GM12878 (cell line): ENCODE data around the gene TEKT2. TPM values are rescaled to one million over a fixed set of nuclear protein-coding genes. Genes with fewer than 3 reads are reported as not detected.

Experiments used
- ATAC-seq: fragments of 200-7000 bp; cut with Tn5 transposase; 3 replicates; pipeline ENCODE4 v1.9.1; 2020; ENCODE audit warnings: mild to moderate bottlenecking, moderate library complexity
- BruUV-seq: library from RNA; stranded (reverse); fragments of 400-500 nt; replicated peaks from 2 replicates; lab custom pipeline; 2021; lab: Mats Ljungman, UMichigan
- CTCF ChIA-PET: fragments of 300-600 bp; sonication (Branson Sonifier 250); formaldehyde crosslinking; extraction: SDS; loops from one replicate; lab custom pipeline; 2021; ENCODE audit warnings: inconsistent platforms; lab: Yijun Ruan, JAX
- POLR2A ChIA-PET: fragments of 350-600 bp; formaldehyde crosslinking; extraction: SDS; loops from one replicate; lab custom pipeline; 2021; ENCODE audit warnings: inconsistent platforms; lab: Charles Lee
- RAD21 ChIA-PET: fragments of 300-600 bp; sonication (Branson Sonifier 250); formaldehyde crosslinking; loops from one replicate; lab custom pipeline; 2023; ENCODE audit warnings: antibody characterized with exemption; ENCODE audit not compliant: unreplicated experiment; lab: Charles Lee
- SMC1A ChIA-PET: fragments of 300-600 bp; sonication (Branson Sonifier 250); formaldehyde crosslinking; loops from one replicate; lab custom pipeline; 2023; ENCODE audit not compliant: unreplicated experiment, uncharacterized antibody; lab: Charles Lee
- DNase-seq: peaks from one replicate; pipeline ENCODE4 v3.0.0-alpha.2; 2011; ENCODE audit warnings: low read depth, low spot score
- FAIRE-seq: peaks from 3 replicates; lab custom pipeline; 2011; peaks lifted over from hg19 to GRCh38; lab: Jason Lieb, UNC
- H2AFZ ChIP-seq: 2 replicates; pipeline ENCODE4 v1.6.0; 2011; ENCODE audit warnings: low read depth, low read length, control low read depth; ENCODE audit not compliant: control insufficient read depth
- H3K27ac ChIP-seq: 2 replicates; pipeline ENCODE4 v1.5.1; 2011; ENCODE audit warnings: control low read depth; ENCODE audit not compliant: control insufficient read depth, insufficient read depth
- H3K27me3 ChIP-seq, 2 experiments: replicated peaks in 1 of 2; 2 replicates each; pipeline versions ENCODE4 v1.6.0 to v1.6.1; 2011; ENCODE audit warnings: low read length in 1 of 2; ENCODE audit not compliant: control insufficient read depth in 2 of 2, insufficient read depth in 2 of 2
- H3K36me3 ChIP-seq, 2 experiments: 2 replicates each; pipeline ENCODE4 v1.5.1; 2011; ENCODE audit warnings: low read length in 1 of 2; ENCODE audit not compliant: control insufficient read depth in 2 of 2, insufficient read depth in 2 of 2
- H3K4me1 ChIP-seq: 2 replicates; pipeline ENCODE4 v1.6.1; 2011; ENCODE audit warnings: mild to moderate bottlenecking, low read length, moderate library complexity, mixed read lengths; ENCODE audit not compliant: control insufficient read depth, insufficient read depth
- H3K4me2 ChIP-seq: 2 replicates; pipeline ENCODE4 v1.6.0; 2011; ENCODE audit warnings: control low read depth; ENCODE audit not compliant: control insufficient read depth, insufficient read depth
- H3K4me3 ChIP-seq: fragments of 200-600 bp; sonication (generic); 2 replicates; pipeline ENCODE4 v1.5.1; 2016
- H3K79me2 ChIP-seq: 2 replicates; pipeline ENCODE4 v1.6.0; 2011; ENCODE audit warnings: low read length; ENCODE audit not compliant: control insufficient read depth, insufficient read depth
- H3K9ac ChIP-seq: 2 replicates; pipeline ENCODE4 v1.8.0; 2011; ENCODE audit warnings: low read length, control low read depth, mixed read lengths; ENCODE audit not compliant: control insufficient read depth, insufficient read depth
- H3K9me3 ChIP-seq: replicated peaks from 3 replicates; pipeline ENCODE4 v1.5.1; 2011; ENCODE audit warnings: mild to moderate bottlenecking, low read length; ENCODE audit not compliant: control insufficient read depth, insufficient read depth
- H4K20me1 ChIP-seq: 2 replicates; pipeline ENCODE4 v1.6.0; 2011; ENCODE audit not compliant: control insufficient read depth, insufficient read depth
- CHD2 ChIP-seq: IDR thresholded peaks from 2 replicates; pipeline ENCODE4 v1.6.1; 2011; ENCODE audit warnings: low read depth, low read length, improper control_type of control experiment, borderline replicate concordance
- NFYB ChIP-seq: IDR thresholded peaks from 2 replicates; pipeline ENCODE4 v1.6.1; 2011; ENCODE audit warnings: low read depth, mild to moderate bottlenecking, low read length, improper control_type of control experiment, moderate library complexity; ENCODE audit not compliant: insufficient read depth
- NR2F1 ChIP-seq: fragments of 450-650 bp; conservative IDR thresholded peaks from 2 replicates; pipeline ENCODE4 v1.6.1; 2017; ENCODE audit warnings: mild to moderate bottlenecking
- WGBS: methylation state at CpG from one replicate; pipeline ENCODE4 v1.1.6; 2016; ENCODE audit warnings: low lambda C conversion rate; ENCODE audit not compliant: insufficient replicate concordance, insufficient coverage; ENCODE audit errors: missing lambda C conversion rate; 5-methylcytosine and 5-hydroxymethylcytosine counted together
- in situ Hi-C: fragments of 300-500 bp; cut with MboI; formaldehyde crosslinking; loops from 9 replicates; pipeline ENCODE4 v1.14.3; 2018; ENCODE audit warnings: mixed read lengths
- intact Hi-C: fragments of 100-400 bp; cut with micrococcal nuclease; formaldehyde crosslinking; loops from one replicate; pipeline ENCODE4 v1.14.2; 2022; ENCODE audit not compliant: unreplicated experiment
- polyA plus RNA-seq, 11 experiments: library from polyadenylated mRNA; depleted of rRNA in 4 of 11; unstranded in 6 of 11; stranded (reverse) in 5 of 11; fragments of >200 nt; fragmentation: Nextera tagmentation in 4 of 11; fragmentation: Illumina TruSeq in 1 of 11; extraction: Ambion mirVana in 4 of 11; extraction: Trizol in 1 of 11; gene quantifications; 1 replicate in 1 of 11; 2 replicates in 10 of 11; pipeline versions ENCODE4 v1.2.1 to v1.2.3, GENCODE V29; 2011 to 2016; ENCODE audit warnings: inconsistent platforms in 2 of 11, missing spikeins in 2 of 11, low read depth in 1 of 11
- total RNA-seq, 4 experiments: library from RNA; depleted of rRNA in 3 of 4; stranded (reverse); fragments of >200 nt in 3 of 4; fragmentation: Illumina TruSeq in 1 of 4; extraction: Trizol in 1 of 4; gene quantifications; 2 replicates each; pipeline versions ENCODE4 v1.2.1 to v1.2.3, GENCODE V29; 2013 to 2021
- TF ChIP-seq, protein P1 (sequence below): fragments of 450-650 bp; formaldehyde crosslinking; IDR thresholded peaks from 2 replicates; pipeline ENCODE4 v1.4.0; 2022; ENCODE audit warnings: mild to moderate bottlenecking, moderate library complexity
- TF ChIP-seq, protein P2 (sequence below): IDR thresholded peaks from 2 replicates; pipeline ENCODE4 v1.6.1; 2011; ENCODE audit warnings: low read depth, low read length, improper control_type of control experiment, borderline replicate concordance
- TF ChIP-seq, protein P3 (sequence below): IDR thresholded peaks from 2 replicates; pipeline ENCODE4 v1.6.1; 2012; ENCODE audit warnings: improper control_type of control experiment, low read depth, low read length; ENCODE audit not compliant: insufficient replicate concordance
- TF ChIP-seq, protein P4 (sequence below): IDR thresholded peaks from 2 replicates; pipeline ENCODE4 v1.6.1; 2011; ENCODE audit warnings: borderline replicate concordance, low read depth, mild to moderate bottlenecking, moderate library complexity, mixed read lengths, low read length; ENCODE audit not compliant: insufficient read depth; ENCODE audit errors: extremely low read length

Gene TEKT2
- total and polyA plus RNA-seq, 10 of the 15 experiments (the other 5 are each of a cell fraction or from before 2014, with no cell fraction given): 0.07 to 0.13 TPM; not detected in 8

DNA sequence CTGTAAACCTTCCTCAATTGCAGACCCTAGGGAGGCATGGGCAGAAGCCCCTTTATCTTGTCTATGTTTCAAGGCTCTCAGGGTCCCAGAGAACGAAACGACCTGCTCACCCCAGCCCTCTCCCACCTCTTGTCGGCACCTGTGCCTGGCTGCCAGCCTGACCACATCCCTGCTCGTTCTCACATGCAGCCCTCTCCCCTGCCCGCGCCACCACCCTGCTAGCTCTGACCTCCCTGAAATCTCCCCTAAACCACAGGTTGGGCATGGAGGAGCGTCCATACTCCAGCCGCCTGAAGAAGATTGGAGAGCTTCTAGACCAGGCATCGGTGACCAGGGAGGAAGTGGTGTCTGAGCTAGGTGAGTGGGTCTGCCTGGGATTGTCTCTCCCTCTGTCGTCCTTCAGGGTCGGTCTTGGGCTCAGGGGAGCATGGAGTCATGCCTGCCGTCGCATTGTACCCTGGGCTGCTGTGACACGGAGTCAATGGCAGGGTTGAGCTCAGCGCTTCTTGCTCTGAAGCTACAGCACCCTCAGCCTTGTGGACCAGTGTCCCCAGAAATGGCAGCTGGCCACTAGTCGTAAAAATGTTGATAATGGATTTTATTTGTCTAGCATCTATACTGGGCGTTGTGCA, 8.4 kb downstream of the TEKT2 start (continued):
- TF ChIP-seq, protein P1, sequence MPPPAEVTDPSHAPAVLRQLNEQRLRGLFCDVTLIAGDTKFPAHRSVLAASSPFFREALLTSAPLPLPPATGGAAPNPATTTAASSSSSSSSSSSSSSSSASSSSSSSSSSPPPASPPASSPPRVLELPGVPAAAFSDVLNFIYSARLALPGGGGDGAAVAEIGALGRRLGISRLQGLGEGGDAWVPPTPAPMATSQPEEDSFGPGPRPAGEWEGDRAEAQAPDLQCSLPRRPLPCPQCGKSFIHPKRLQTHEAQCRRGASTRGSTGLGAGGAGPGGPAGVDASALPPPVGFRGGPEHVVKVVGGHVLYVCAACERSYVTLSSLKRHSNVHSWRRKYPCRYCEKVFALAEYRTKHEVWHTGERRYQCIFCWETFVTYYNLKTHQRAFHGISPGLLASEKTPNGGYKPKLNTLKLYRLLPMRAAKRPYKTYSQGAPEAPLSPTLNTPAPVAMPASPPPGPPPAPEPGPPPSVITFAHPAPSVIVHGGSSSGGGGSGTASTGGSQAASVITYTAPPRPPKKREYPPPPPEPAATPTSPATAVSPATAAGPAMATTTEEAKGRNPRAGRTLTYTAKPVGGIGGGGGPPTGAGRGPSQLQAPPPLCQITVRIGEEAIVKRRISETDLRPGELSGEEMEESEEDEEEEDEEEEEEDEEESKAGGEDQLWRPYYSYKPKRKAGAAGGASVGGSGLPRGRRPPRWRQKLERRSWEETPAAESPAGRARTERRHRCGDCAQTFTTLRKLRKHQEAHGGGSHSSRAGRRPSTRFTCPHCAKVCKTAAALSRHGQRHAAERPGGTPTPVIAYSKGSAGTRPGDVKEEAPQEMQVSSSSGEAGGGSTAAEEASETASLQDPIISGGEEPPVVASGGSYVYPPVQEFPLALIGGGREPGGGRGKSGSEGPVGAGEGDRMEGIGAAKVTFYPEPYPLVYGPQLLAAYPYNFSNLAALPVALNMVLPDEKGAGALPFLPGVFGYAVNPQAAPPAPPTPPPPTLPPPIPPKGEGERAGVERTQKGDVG (CRISPR knock-in tag): no peak
- TF ChIP-seq CHD2: no peak
- TF ChIP-seq, protein P2, sequence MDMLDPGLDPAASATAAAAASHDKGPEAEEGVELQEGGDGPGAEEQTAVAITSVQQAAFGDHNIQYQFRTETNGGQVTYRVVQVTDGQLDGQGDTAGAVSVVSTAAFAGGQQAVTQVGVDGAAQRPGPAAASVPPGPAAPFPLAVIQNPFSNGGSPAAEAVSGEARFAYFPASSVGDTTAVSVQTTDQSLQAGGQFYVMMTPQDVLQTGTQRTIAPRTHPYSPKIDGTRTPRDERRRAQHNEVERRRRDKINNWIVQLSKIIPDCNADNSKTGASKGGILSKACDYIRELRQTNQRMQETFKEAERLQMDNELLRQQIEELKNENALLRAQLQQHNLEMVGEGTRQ: no peak

DNA sequence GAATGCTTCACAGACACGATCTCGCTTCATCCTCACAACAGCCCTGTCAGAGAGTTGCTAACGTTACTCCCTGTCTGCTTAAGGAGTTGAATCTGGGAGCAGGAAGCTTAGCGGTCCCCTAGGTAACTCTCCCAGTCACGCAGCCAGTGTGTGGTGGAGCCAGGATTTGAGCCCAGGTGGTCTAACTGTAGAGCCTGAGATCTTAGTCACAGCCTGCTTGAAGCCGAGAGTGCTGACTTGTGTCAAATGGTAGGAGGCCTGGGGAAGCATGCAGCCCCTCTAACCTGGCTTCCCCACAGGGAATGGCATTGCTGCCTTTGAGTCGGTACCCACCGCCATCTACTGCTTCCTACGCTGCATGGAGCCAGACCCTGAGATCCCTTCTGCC, 8.9 kb downstream of the TEKT2 start:
- Histone ChIP-seq H2AFZ (no peak overlapping the region), H3K27ac (no peak overlapping the region), H3K36me3 (peaks cover 17 to 19% of the 10 kb centered on the region in 2 experiments), H3K4me3 (no peak overlapping the region), H3K4me1 (no peaks in the 10 kb centered on the region; the same call in 1 of the 2 replicates), H3K4me2 (no peak overlapping the region), H3K27me3 (no peaks in the 10 kb centered on the region), H3K79me2 (peaks cover 20% of the 10 kb centered on the region), H3K9ac (no peak overlapping the region), H4K20me1 (no peaks in the 10 kb centered on the region), H3K9me3 (no peaks in the 10 kb centered on the region)
- DNase-seq: no peak
- intact Hi-C loops: no loop called here
- no peak for ATAC-seq
- SMC1A ChIA-PET: interaction anchor here (1.2 kb wide), 1 partner anchor 12 kb away, joined by 3 read pairs; no protein-coding TSS in a partner anchor
- TF ChIP-seq NFYB (no peak), NR2F1 (no peak)
- TF ChIP-seq, protein P3, sequence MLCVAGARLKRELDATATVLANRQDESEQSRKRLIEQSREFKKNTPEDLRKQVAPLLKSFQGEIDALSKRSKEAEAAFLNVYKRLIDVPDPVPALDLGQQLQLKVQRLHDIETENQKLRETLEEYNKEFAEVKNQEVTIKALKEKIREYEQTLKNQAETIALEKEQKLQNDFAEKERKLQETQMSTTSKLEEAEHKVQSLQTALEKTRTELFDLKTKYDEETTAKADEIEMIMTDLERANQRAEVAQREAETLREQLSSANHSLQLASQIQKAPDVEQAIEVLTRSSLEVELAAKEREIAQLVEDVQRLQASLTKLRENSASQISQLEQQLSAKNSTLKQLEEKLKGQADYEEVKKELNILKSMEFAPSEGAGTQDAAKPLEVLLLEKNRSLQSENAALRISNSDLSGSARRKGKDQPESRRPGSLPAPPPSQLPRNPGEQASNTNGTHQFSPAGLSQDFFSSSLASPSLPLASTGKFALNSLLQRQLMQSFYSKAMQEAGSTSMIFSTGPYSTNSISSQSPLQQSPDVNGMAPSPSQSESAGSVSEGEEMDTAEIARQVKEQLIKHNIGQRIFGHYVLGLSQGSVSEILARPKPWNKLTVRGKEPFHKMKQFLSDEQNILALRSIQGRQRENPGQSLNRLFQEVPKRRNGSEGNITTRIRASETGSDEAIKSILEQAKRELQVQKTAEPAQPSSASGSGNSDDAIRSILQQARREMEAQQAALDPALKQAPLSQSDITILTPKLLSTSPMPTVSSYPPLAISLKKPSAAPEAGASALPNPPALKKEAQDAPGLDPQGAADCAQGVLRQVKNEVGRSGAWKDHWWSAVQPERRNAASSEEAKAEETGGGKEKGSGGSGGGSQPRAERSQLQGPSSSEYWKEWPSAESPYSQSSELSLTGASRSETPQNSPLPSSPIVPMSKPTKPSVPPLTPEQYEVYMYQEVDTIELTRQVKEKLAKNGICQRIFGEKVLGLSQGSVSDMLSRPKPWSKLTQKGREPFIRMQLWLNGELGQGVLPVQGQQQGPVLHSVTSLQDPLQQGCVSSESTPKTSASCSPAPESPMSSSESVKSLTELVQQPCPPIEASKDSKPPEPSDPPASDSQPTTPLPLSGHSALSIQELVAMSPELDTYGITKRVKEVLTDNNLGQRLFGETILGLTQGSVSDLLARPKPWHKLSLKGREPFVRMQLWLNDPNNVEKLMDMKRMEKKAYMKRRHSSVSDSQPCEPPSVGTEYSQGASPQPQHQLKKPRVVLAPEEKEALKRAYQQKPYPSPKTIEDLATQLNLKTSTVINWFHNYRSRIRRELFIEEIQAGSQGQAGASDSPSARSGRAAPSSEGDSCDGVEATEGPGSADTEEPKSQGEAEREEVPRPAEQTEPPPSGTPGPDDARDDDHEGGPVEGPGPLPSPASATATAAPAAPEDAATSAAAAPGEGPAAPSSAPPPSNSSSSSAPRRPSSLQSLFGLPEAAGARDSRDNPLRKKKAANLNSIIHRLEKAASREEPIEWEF: no peak
- TF ChIP-seq, protein P4, sequence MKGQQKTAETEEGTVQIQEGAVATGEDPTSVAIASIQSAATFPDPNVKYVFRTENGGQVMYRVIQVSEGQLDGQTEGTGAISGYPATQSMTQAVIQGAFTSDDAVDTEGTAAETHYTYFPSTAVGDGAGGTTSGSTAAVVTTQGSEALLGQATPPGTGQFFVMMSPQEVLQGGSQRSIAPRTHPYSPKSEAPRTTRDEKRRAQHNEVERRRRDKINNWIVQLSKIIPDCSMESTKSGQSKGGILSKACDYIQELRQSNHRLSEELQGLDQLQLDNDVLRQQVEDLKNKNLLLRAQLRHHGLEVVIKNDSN: no peak
- in situ Hi-C loops: loop anchor here (5.0 kb wide), 2 partner anchors 50 to 95 kb away; no protein-coding TSS in a partner anchor
- 98% methylated on average over 9 of the region's 9 CpGs for WGBS
- CTCF ChIA-PET: interaction anchor here (1.0 kb wide), 1 partner anchor 42 kb away, joined by 5 read pairs; no protein-coding TSS in a partner anchor
- POLR2A ChIA-PET: no interaction called here
- no TSS peak for BruUV-seq
- RAD21 ChIA-PET: interaction anchor here (1.0 kb wide), 1 partner anchor 237 kb away, joined by 3 read pairs; no protein-coding TSS in a partner anchor
- FAIRE-seq: no peak
